HG03378 (cell line): Measurements from ENCODE around the gene CARD11.

Experiments
- ATAC-seq: cut with Tn5 transposase; IDR thresholded peaks from one replicate; pipeline ENCODE4 v1.9.1; 2021; ENCODE audit warnings: mild to moderate bottlenecking, moderate library complexity; ENCODE audit not compliant: unreplicated experiment

Gene CARD11

GRCh38 chr7:2880874-2881533, 162.7 kb downstream of the CARD11 start:
- no peak for ATAC-seq

GRCh38 chr7:2880051-2880450, 163.6 kb downstream of the CARD11 start:
- ATAC-seq: no peak

GRCh38 chr7:2879354-2879753, 164.3 kb downstream of the CARD11 start:
- ATAC-seq: no peak

GRCh38 chr7:2878306-2878705, 165.4 kb downstream of the CARD11 start:
- ATAC-seq: no peak

- ATAC-seq: no peak
Observed at GRCh38 chr7:2876031-2876731, 167.5 kb downstream of the CARD11 start.

- ATAC-seq: no peak
Observed at GRCh38 chr7:2873686-2874551, 169.7 kb downstream of the CARD11 start.

- ATAC-seq: no peak
Observed at GRCh38 chr7:2873146-2873545, 170.5 kb downstream of the CARD11 start.

- ATAC-seq: no peak
Observed at GRCh38 chr7:2872296-2872874, 171.3 kb downstream of the CARD11 start.

- no peak for ATAC-seq
Observed at GRCh38 chr7:2870471-2870931, 173.2 kb downstream of the CARD11 start.

GRCh38 chr7:2869981-2870380, 173.7 kb downstream of the CARD11 start:
- ATAC-seq: no peak

GRCh38 chr7:2866601-2867000, 177.1 kb downstream of the CARD11 start:
- ATAC-seq: no peak

GRCh38 chr7:2864999-2865670, 178.5 kb downstream of the CARD11 start:
- ATAC-seq: no peak

GRCh38 chr7:2864204-2864985, 179.3 kb downstream of the CARD11 start:
- ATAC-seq: no peak

GRCh38 chr7:2863461-2864066, 180.1 kb downstream of the CARD11 start:
- peak; percentile 96 for ATAC-seq

- no peak for ATAC-seq
Observed at GRCh38 chr7:2862831-2863361, 180.8 kb downstream of the CARD11 start.

GRCh38 chr7:2861509-2861908, 182.2 kb downstream of the CARD11 start:
- ATAC-seq: no peak

- ATAC-seq: no peak
Observed at GRCh38 chr7:2860627-2861133, 183.0 kb downstream of the CARD11 start.

- no peak for ATAC-seq
Observed at GRCh38 chr7:2859952-2860351, 183.7 kb downstream of the CARD11 start.

GRCh38 chr7:2858621-2859020, 185.0 kb downstream of the CARD11 start:
- ATAC-seq: no peak
